Fibroblast of the aortic adventitia (primary cell): ENCODE measurements around the gene TUT1. TPM values are rescaled to one million over a fixed set of nuclear protein-coding genes. Genes with fewer than 3 reads are reported as not detected.

Source experiments
- DNase-seq: peaks from one replicate; pipeline ENCODE4 v3.0.0-alpha.2; 2010; ENCODE audit warnings: low read depth
- H3K4me3 ChIP-seq: 2 replicates; pipeline ENCODE4 v1.5.1; 2011; ENCODE audit warnings: low read depth, mild to moderate bottlenecking, control low read depth, low read length, moderate library complexity
- total RNA-seq: library from RNA; depleted of rRNA; stranded (reverse); fragments of >200 nt; gene quantifications from 2 replicates; pipeline ENCODE4 v1.2.3, GENCODE V29; 2012; ENCODE audit warnings: low replicate concordance
- TF ChIP-seq, protein P1 (sequence below): IDR thresholded peaks from 2 replicates; pipeline ENCODE4 v1.5.1; 2011; ENCODE audit warnings: mild to moderate bottlenecking, low read length, control low read depth, inconsistent platforms; ENCODE audit not compliant: insufficient read depth

Gene TUT1
- total RNA-seq, 1 donor = 4.5 TPM

DNA sequence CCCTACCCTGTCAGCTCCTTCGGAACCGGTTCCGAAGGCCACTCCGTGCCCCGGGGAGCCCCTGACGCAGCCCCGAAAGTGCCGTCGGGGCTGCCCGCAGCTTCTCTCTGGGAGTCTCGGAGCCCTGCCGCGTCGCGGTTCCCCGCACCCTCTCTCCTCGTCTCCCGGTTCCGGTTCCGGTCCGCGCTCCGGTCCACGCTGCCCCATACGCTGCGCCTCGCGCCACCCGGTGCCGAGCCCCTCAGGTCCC is 9.7 kb upstream of the TUT1 start:
- DNase-seq = no peak
- TF ChIP-seq, protein P1, sequence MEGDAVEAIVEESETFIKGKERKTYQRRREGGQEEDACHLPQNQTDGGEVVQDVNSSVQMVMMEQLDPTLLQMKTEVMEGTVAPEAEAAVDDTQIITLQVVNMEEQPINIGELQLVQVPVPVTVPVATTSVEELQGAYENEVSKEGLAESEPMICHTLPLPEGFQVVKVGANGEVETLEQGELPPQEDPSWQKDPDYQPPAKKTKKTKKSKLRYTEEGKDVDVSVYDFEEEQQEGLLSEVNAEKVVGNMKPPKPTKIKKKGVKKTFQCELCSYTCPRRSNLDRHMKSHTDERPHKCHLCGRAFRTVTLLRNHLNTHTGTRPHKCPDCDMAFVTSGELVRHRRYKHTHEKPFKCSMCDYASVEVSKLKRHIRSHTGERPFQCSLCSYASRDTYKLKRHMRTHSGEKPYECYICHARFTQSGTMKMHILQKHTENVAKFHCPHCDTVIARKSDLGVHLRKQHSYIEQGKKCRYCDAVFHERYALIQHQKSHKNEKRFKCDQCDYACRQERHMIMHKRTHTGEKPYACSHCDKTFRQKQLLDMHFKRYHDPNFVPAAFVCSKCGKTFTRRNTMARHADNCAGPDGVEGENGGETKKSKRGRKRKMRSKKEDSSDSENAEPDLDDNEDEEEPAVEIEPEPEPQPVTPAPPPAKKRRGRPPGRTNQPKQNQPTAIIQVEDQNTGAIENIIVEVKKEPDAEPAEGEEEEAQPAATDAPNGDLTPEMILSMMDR = no peak
- H3K4me3 ChIP-seq = peak overlapping the region; percentile 87

DNA sequence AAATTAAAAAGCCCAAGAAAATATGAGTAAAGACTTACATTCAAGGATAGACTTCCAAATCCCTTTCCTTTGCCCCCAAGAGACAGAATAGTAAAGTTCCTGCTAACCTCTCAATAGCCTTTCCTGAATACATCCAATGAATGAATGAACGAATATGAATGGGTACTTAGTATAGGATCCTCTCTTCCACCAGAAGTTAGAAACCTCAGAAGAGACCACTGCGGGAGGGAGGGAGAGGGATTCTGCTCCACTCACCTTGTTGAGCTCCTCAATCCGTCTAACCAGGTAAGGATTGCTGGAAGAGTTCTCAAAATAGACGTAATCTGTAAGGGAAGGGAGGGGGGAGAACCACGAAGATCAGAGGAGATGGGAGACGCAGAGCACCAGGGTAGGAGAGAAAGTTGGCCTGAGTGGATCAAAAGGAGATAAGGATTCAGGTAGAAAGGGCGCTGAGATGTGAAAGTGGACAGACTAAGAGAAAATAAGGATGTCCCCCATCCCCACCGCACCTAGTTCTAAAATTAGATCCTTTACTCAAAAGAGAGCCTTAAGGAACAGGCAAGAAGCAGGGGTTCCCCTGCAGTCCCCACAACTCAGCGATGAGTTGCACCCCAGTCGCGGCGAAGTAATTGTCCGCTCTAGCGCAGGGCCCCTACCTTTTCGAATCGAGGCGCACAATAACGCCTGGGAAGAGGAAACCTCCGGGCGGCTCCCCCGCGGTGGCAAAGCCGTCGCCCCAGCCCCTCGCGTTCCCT is 9.2 kb upstream of the TUT1 start:
- no peak for DNase-seq
- TF ChIP-seq, protein P1 = no peak
- H3K4me3 ChIP-seq = peak overlapping the region; percentile 87

DNA sequence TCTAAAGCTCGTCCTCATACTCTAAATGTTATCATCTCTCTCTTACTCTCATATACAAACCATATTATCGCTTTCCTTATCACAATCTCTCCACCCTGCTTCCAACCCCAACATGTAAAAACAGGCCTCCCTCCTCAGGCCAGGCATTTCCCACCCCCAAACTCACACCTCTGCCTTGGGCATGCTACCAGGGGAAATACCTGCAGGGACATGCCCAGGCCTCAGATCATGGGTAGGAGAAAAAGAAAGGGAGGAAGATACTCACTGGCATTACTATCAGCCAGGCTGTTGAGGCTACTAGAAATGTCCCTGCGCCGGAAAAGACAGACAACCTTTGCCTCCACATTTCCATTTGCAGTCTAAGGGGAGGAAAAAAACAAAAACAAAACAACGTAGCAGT is 8.6 kb upstream of the TUT1 start:
- DNase-seq = no peak
- TF ChIP-seq, protein P1 = no peak
- H3K4me3 ChIP-seq = peak overlapping the region; percentile 87

DNA sequence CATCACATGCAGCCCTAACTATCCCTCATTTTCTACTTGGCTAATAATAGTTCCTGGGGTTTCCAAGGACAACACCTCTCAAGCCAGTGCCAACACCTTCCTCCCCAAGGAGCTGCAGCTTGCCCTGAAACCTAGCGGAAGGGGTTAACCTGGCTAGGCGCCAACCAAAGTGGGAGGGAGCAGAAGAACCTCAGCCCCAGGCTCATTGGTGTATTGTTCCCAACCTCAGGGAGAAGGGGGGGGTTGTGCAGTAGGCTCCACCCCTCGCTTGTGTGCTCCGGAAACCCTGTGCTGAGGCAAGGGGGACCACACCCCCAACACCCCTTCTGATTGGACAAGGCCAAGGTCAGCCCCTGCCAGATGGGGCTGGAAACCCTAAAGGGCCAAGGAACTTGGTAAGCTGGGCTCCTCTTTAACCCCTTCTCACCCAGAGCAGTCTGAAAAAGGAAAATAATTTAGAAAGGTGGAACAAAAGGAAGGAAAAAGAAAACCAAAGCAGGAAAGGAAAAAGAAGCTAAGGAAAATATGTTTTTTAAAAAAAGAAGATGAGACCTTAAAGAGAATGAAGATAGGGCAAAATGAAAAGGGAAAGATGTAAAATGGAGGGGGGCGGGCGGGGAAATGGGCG is 7.9 kb upstream of the TUT1 start:
- peak overlapping the region; percentile 87 for H3K4me3 ChIP-seq

DNA sequence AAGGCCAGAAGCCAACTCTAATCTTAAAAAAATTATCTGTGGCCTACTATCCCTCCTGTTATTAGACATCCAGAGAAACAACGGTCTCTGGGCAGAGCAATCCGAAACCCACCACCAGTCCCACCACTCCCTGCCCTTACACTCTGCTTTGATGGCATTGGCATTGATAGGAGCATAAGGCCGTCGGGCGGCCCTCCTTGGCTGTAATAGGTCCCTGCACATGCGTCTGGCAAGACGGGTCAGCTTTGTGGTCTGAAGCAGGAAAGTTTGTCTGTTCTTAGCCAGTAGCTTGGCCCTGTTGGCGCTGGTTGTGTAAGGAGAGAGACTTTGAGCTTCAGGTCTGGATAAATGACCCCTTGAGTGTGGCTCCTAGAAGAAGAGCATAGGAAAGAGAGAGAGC is 3.8 kb upstream of the TUT1 start:
- no peak for DNase-seq
- H3K4me3 ChIP-seq = no peak overlapping the region
- TF ChIP-seq, protein P1 = no peak

More for the DNA sequence above, 7.9 kb upstream of the TUT1 start:
- peak; percentile 99 for DNase-seq
- TF ChIP-seq, protein P1 = no peak

DNA sequence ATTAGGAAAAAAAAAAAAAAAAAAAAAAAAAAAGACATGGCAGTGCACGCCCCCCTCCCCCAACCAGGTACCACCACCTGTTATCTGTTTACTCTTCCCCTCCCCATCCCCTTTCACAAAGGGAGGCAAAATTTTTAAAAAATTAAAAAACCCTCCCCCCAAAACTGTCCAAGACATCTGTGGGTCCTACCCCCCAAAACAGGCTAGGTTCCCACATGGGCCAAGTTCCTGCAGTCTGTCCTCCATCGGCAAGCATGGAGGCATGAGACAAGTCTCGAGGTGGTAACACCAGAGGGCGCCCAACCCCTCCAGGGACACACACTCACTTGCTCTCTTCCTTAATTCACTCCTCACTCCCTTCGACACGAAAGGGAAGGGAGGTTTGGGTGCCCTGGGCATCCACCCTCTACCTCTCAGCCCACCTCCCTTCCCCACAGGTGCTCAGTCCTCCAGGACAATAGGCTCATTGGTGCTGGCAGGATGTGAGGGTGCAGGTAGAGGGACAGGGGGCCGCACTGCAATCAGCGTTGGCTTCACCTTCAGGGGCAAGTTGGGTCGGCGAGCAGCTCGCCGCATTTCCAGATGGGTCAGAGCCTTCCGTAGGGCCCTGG is 2.2 kb upstream of the TUT1 start:
- TF ChIP-seq, protein P1 = peak; percentile 59
- H3K4me3 ChIP-seq = no peak overlapping the region
- DNase-seq = peak; percentile 76
